ENCODE results near the gene CRYBA2.

DNA sequence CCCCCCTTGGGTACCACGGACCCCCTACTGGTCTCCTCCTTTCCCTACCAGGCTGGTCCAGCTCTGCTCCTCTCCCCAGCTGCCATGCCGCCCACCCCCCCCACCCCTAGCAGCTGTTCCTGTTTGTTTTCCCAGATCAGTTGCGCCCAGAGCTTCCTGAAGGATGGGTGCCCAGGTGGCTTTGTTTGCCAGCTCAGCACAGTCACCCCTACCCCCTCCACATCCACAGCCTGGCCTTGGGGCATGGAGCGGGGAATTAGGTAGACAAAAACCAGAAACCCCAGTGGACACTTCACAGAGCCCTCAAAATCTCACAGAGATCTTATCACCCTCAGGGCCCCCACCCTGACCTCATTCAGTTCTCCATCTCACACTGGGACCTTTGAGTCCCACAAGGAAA is 3.7 kb upstream of the CRYBA2 start:
- TF ChIP-seq, protein P1, sequence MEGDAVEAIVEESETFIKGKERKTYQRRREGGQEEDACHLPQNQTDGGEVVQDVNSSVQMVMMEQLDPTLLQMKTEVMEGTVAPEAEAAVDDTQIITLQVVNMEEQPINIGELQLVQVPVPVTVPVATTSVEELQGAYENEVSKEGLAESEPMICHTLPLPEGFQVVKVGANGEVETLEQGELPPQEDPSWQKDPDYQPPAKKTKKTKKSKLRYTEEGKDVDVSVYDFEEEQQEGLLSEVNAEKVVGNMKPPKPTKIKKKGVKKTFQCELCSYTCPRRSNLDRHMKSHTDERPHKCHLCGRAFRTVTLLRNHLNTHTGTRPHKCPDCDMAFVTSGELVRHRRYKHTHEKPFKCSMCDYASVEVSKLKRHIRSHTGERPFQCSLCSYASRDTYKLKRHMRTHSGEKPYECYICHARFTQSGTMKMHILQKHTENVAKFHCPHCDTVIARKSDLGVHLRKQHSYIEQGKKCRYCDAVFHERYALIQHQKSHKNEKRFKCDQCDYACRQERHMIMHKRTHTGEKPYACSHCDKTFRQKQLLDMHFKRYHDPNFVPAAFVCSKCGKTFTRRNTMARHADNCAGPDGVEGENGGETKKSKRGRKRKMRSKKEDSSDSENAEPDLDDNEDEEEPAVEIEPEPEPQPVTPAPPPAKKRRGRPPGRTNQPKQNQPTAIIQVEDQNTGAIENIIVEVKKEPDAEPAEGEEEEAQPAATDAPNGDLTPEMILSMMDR (IDR thresholded peaks at IDR 0.05): no peak
- TF ChIP-seq POLR2A (IDR thresholded peaks at IDR 0.05): no peak
